Osteoblast (primary cell): ENCODE measurements around the gene STK40. TPM values are rescaled to one million over a fixed set of nuclear protein-coding genes. Genes with fewer than 3 reads are reported as not detected.

Source experiments
- DNase-seq: peaks from one replicate; pipeline ENCODE4 v3.0.0; 2011; ENCODE audit warnings: low spot score, mixed read lengths; ENCODE audit not compliant: insufficient read length; ENCODE audit errors: missing footprints
- H2AFZ ChIP-seq: 2 replicates; pipeline ENCODE4 v1.6.0; 2011; ENCODE audit warnings: mild to moderate bottlenecking, low read length
- H3K27ac ChIP-seq: 2 replicates; pipeline ENCODE4 v1.5.1; 2011; ENCODE audit warnings: mild to moderate bottlenecking, low read depth, low read length, moderate library complexity
- H3K27me3 ChIP-seq: 2 replicates; pipeline ENCODE4 v1.6.0; 2012; ENCODE audit warnings: mild to moderate bottlenecking, control low read depth, inconsistent platforms, low read length, moderate library complexity; ENCODE audit not compliant: insufficient read depth
- H3K36me3 ChIP-seq: 2 replicates; pipeline ENCODE4 v1.5.1; 2011; ENCODE audit warnings: mild to moderate bottlenecking, low read length, control low read depth, moderate library complexity; ENCODE audit not compliant: insufficient read depth
- H3K4me1 ChIP-seq: 2 replicates; pipeline ENCODE4 v1.5.1; 2011; ENCODE audit warnings: mild to moderate bottlenecking, low read length, control low read depth, moderate library complexity; ENCODE audit not compliant: insufficient read depth
- H3K4me2 ChIP-seq: 2 replicates; pipeline ENCODE4 v1.6.0; 2011; ENCODE audit warnings: mild to moderate bottlenecking, low read length; ENCODE audit not compliant: insufficient read depth
- H3K4me3 ChIP-seq: fragments of 200-600 bp; sonication (generic); 3 replicates; pipeline ENCODE4 v1.5.1; 2012; ENCODE audit warnings: mild to moderate bottlenecking, low read length, inconsistent platforms; ENCODE audit not compliant: insufficient read depth
- H3K79me2 ChIP-seq: 2 replicates; pipeline ENCODE4 v1.6.0; 2012; ENCODE audit warnings: mild to moderate bottlenecking, low read length, control low read depth, inconsistent platforms; ENCODE audit not compliant: insufficient read depth
- H3K9me3 ChIP-seq: 2 replicates; pipeline ENCODE4 v1.5.1; 2011; ENCODE audit warnings: low read depth, low read length, control low read depth
- H4K20me1 ChIP-seq: 2 replicates; pipeline ENCODE4 v1.6.0; 2012; ENCODE audit warnings: mild to moderate bottlenecking, low read length, control low read depth; ENCODE audit not compliant: insufficient read depth
- CTCF ChIP-seq: IDR thresholded peaks from 2 replicates; pipeline ENCODE4 v1.5.1; 2011; ENCODE audit warnings: mild to moderate bottlenecking, low read depth, low read length, moderate library complexity; ENCODE audit errors: extremely low read depth
- total RNA-seq: library from RNA; depleted of rRNA; stranded (reverse); fragments of >200 nt; gene quantifications from 2 replicates; pipeline ENCODE4 v1.2.3, GENCODE V29; 2012

The STK40 gene
- total RNA-seq, 1 donor, result 11.9 TPM

- no peak overlapping the region for H3K4me3 ChIP-seq
- H4K20me1 ChIP-seq, result peaks cover 23% of the 10 kb centered on the region
- no peak overlapping the region for H2AFZ ChIP-seq
- no peaks in the 10 kb centered on the region for H3K27me3 ChIP-seq
- peaks cover 4% of the 10 kb centered on the region for H3K79me2 ChIP-seq
- H3K36me3 ChIP-seq, result peaks cover 61% of the 10 kb centered on the region
- TF ChIP-seq CTCF, result no peak
- no peak overlapping the region for H3K27ac ChIP-seq
- no peak overlapping the region for H3K4me2 ChIP-seq
- no peak for DNase-seq
- H3K4me1 ChIP-seq, result peaks cover 21% of the 10 kb centered on the region
- H3K9me3 ChIP-seq, result no peaks in the 10 kb centered on the region
These were observed 82.5 kb downstream of the STK40 start for GRCh38 chr1:36303244-36303643.

- no peak overlapping the region for H3K4me3 ChIP-seq
- H3K27me3 ChIP-seq, result no peaks in the 10 kb centered on the region
- peak overlapping the region; percentile 58 for H3K27ac ChIP-seq
- TF ChIP-seq CTCF, result no peak
- no peak overlapping the region for H3K4me2 ChIP-seq
- H2AFZ ChIP-seq, result no peak overlapping the region
- H3K36me3 ChIP-seq, result peaks cover 79% of the 10 kb centered on the region
- DNase-seq, result no peak
- peaks cover 23% of the 10 kb centered on the region for H4K20me1 ChIP-seq
- peaks cover 8% of the 10 kb centered on the region for H3K79me2 ChIP-seq
- peaks cover 12% of the 10 kb centered on the region for H3K4me1 ChIP-seq
- H3K9me3 ChIP-seq, result no peaks in the 10 kb centered on the region
These were observed 84.5 kb downstream of the STK40 start for GRCh38 chr1:36301220-36301619.

DNA sequence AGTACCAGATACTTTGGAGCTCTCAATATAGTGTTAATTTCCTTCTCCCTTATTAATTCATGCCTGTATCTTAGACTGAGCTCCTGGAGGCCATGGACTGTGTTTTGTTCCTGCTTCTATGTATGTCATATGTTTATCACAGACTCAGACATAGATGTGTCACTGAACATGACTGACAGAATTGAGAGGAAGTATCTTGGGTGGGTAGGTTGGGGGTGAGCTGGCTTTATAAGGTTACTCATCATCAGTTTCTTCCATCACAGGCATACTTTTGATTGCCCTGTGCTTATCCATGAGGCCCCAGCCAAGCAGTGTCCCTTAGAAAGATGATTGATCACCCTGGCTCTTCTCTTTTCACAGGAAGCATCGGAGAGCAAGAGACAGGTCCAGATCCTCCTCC, 85.2 kb downstream of the STK40 start:
- H3K4me1 ChIP-seq, result peaks cover 12% of the 10 kb centered on the region
- peak overlapping the region; percentile 58 for H3K27ac ChIP-seq
- no peak for DNase-seq
- no peak for TF ChIP-seq CTCF
- peaks cover 11% of the 10 kb centered on the region for H3K79me2 ChIP-seq
- peaks cover 84% of the 10 kb centered on the region for H3K36me3 ChIP-seq
- H3K4me3 ChIP-seq, result no peak overlapping the region
- H3K4me2 ChIP-seq, result no peak overlapping the region
- H2AFZ ChIP-seq, result no peak overlapping the region
- H3K9me3 ChIP-seq, result no peaks in the 10 kb centered on the region
- H3K27me3 ChIP-seq, result no peaks in the 10 kb centered on the region
- H4K20me1 ChIP-seq, result peaks cover 23% of the 10 kb centered on the region

GRCh38 chr1:36298640-36299039, 87.1 kb downstream of the STK40 start:
- H3K9me3 ChIP-seq, result no peaks in the 10 kb centered on the region
- H4K20me1 ChIP-seq, result peaks cover 23% of the 10 kb centered on the region

More at GRCh38 chr1:36298640-36299039, 87.1 kb downstream of the STK40 start:
- no peak overlapping the region for H2AFZ ChIP-seq
- no peak overlapping the region for H3K4me2 ChIP-seq
- H3K79me2 ChIP-seq, result peaks cover 17% of the 10 kb centered on the region
- peaks cover 12% of the 10 kb centered on the region for H3K4me1 ChIP-seq
- H3K36me3 ChIP-seq, result peaks cover 84% of the 10 kb centered on the region
- DNase-seq, result no peak
- peak overlapping the region; percentile 19 for H3K27ac ChIP-seq
- H3K4me3 ChIP-seq, result no peak overlapping the region
- H3K27me3 ChIP-seq, result no peaks in the 10 kb centered on the region
- no peak for TF ChIP-seq CTCF
